GM18909 (cell line): ENCODE results near the gene MYLK4.
A peak's percentile ranks its signal among the peaks of the same experiment; 100 is the strongest.

Source experiments
- ATAC-seq: cut with Tn5 transposase; IDR thresholded peaks from one replicate; pipeline ENCODE4 v1.9.1; 2021; ENCODE audit warnings: mild to moderate bottlenecking; ENCODE audit not compliant: unreplicated experiment, poor library complexity

Gene MYLK4

DNA sequence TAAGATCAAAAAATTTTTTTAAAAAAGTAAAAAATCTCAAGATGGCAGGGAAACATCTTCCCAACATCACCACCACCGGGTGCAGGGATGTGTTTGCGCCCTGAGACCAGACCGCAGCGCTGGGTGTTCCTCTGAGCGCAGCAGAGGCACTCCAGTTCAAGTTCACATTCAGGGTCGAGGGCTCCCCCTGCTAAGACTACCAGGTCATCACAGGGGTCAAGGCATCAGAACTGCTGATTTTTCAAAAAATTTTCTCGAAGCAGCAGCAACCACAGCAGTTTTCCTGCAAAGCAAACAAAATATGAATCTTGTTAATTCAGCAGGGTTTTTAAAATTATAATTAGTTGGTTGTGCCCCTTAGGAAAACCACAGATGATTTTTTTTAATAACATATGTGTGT lies 83.1 kb downstream of the MYLK4 start:
- no peak for ATAC-seq

GRCh38 chr6:2666906-2667575 lies 83.7 kb downstream of the MYLK4 start:
- ATAC-seq, result no peak

GRCh38 chr6:2665146-2666070 lies 85.3 kb downstream of the MYLK4 start:
- ATAC-seq, result no peak

- no peak for ATAC-seq
These were observed 87.6 kb downstream of the MYLK4 start for GRCh38 chr6:2663123-2663522.

GRCh38 chr6:2661651-2662050 lies 89.1 kb downstream of the MYLK4 start:
- no peak for ATAC-seq

- ATAC-seq, result no peak
These were observed 90.8 kb downstream of the MYLK4 start for GRCh38 chr6:2659882-2660281.

DNA sequence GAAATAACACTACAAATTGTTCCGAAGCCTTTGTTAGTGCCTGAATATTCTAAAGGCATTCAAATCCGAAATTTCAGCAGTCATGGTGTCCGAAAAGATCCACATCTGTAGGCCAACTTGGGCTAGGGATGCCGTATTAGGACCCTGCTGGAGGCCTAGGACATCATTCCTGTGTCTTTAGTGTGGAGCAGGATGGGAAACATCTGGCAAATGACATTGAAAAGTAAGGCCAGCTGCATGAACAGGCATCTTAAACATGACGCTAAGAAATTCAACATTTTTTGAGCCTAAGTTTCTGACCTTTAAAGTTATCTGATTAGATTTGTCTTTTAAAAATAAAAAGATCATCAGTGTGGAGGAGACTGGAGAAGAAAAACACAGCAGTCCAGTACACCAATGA lies 91.3 kb downstream of the MYLK4 start:
- ATAC-seq, result no peak

- peak; percentile 79 for ATAC-seq
These were observed 91.9 kb downstream of the MYLK4 start for GRCh38 chr6:2658788-2659187.

DNA sequence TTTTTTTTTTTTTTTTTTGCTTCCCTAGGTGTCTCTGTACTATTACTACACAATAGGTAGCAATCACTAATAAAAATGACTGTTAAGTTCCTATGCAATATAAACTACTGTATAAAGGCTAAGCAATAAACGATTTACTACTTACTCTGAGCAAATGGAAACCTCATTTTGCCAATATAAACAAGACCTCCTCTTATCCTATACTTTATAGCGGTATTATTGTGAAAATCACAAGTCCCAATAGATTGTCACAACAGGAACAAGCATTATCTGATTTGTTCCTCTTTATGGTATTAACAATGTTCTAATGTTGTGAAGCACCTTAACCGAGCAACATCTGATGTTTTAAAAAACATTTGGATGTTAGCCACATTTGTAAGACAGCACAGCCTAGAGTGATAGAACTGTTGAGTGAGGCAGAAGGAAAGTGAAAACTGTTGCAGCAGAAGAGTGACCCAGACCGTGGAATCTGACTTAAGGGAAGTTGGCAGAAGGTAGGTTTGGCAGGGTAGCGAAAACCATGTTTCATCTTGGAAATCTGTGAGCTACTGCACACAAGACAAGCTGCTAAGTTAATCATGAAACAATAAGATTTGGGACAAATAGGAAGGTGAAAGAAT lies 94.2 kb downstream of the MYLK4 start:
- ATAC-seq, result no peak

- no peak for ATAC-seq
These were observed 94.8 kb downstream of the MYLK4 start for GRCh38 chr6:2655844-2656433.

GRCh38 chr6:2653369-2654032 lies 97.2 kb downstream of the MYLK4 start:
- no peak for ATAC-seq

DNA sequence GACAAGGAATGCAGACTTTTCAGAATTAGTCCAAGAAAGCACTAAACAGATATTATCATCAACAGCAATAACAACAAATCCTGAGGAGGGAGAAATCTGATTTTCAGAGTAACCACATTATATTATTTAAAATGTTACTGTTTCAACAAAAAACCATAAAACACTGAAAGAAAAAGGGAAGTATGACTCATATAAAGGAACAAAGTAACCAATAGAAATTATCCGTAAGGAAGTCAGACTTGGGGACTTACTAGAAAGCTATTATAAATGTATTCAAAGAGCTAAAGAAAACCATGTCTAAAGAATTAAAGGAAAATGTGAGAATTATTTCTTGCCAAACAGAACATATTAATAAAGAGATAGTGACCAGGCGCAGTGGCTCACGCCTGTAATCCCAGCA lies 98.1 kb downstream of the MYLK4 start:
- ATAC-seq, result no peak

GRCh38 chr6:2651961-2652360 lies 98.8 kb downstream of the MYLK4 start:
- no peak for ATAC-seq

DNA sequence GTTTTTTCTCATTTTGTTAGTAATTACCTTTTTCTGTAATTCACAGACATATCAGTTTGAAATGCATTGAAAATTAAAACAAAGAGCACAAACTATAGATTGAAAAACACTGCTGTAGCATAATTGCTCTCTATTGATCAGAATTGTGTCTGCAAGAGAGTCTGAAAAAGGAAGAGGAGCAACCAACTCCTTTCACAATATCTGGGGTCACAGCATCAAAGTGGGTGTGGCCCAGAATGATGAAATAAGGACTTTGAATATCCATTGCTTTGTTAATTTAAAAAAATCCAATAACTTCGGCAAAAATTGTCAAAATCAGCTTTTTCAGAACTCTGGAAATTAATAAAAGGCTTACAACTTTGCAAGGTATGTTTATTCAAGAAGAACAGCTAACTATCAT lies 99.2 kb downstream of the MYLK4 start:
- ATAC-seq, result no peak

GRCh38 chr6:2646346-2646745 lies 104.4 kb downstream of the MYLK4 start:
- ATAC-seq, result no peak

- ATAC-seq, result no peak
These were observed 106.7 kb downstream of the MYLK4 start for GRCh38 chr6:2643935-2644539.

- no peak for ATAC-seq
These were observed 107.6 kb downstream of the MYLK4 start for GRCh38 chr6:2643130-2643529.

DNA sequence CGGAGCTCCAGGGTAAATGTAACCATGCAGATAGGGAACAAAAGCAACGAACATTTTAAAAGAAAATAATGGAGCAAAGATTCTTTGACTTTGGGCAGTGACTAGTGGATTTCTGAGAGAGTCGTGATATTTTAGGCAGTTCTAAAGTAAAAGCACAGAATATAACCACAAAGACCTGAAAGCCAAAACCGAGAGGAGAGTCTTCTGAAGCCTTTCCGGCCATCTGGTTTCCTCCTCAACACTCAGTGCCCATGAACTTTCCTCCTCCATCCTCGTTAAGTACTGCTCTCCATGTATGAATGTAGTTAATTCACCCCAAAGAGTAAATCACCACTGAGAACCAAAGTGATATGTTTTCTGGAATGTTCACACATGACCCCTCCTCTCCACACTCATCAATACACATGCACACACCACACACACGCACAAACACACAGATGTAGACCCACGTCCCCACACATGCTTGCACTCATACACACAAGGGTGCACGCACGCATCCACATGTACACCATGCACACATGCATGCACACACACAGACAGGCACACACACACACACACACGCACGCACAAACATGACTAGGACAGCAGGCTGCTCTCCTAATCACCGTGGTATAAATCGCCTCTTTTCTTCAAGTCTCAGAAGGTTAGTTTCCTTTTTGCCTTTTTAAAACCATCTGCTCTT lies 109.5 kb downstream of the MYLK4 start:
- ATAC-seq, result peak; percentile 78

DNA sequence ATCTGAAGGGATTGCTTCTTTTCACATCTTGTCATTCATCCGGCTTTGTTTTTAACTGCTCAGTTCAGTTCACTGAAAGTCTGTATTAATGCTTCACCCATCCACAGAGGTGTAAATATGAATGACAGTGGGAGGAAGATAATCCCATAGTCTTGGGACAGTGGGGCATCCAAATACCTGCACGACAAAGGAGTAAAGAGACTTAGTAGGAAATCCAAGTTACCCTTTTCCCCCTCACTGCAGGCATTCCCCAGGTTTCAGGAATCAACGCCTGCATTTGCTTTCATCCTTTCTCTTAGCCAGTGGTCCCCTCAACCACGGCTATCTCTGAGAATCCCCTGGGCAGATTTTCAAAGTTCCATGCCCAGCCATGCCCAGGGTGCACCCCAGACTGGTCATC lies 110.2 kb downstream of the MYLK4 start:
- ATAC-seq, result no peak
